ENCODE results near the gene AOPEP.

The AOPEP gene

DNA sequence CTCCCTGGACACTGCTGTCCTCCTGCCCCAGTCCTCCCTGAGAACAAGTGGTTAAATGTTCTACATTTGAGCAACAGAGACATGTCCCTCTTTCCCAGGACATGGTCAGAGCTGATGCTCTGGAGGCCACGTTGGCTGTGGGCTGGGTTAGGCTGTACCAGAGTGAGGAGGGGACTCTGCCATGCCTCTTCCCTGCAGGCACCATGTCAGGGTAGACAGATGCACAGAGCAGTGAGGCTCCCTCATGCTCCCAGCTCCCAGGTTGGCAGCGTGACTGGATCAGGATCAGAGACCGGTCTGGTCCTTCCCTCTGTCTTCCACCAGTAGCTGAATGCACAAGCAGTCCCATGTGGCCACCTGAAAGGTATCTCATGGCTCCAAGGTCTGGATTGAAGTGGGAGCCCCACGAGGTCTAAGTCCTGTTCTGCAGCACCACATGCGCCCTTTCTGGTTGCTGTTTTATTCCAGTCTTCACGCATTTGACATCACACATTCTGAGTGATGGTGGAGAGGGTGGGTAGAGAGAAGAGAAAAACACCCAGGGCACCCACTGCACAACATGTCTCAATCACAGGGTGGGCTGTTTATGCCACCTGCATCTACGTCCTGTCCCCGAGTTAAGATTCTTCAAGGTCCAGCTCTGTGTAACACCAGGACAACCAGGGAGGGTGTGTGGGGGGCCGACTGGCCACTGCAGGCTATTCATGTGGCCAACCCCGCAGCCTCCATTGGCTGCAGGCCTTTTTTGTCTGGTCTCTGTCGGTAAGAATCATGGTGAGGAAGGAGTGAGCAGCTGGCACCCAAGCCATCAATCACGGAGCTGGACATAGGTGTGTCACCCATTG is 386.2 kb downstream of the AOPEP start:
- in situ Hi-C loops (cut with MboI; ENCODE audit: low pct_unique_long_range_greater_than_20kb, low sequenced_read_pairs), result no loop called here
- no peak for DNase-seq

GRCh38 chr9:95115104-95115503 is 388.6 kb downstream of the AOPEP start:
- no peak for DNase-seq
- in situ Hi-C loops (cut with MboI; ENCODE audit: low pct_unique_long_range_greater_than_20kb, low sequenced_read_pairs), result no loop called here

GRCh38 chr9:95116002-95116807 is 389.7 kb downstream of the AOPEP start:
- DNase-seq, result no peak
- in situ Hi-C loops (cut with MboI; ENCODE audit: low pct_unique_long_range_greater_than_20kb, low sequenced_read_pairs), result no loop called here

DNA sequence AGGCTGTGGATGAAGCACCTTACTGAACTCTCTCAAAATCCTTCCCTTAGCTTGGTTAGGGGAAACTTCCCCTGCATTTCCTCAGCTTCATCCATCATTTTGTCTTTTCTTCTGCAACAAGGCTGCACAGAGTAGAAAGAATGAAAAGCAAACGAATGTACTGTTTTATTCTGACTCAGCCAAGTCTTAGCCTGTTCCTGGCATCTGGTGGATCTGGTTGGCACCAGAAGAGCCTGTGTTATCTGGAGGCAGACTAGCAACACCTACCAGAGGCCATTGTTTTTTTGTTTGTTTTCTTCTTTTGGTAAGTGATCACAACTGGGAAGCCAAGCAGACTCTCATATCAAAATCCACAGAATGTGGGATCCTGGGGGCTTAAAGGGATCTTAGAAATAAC is 390.3 kb downstream of the AOPEP start:
- in situ Hi-C loops (cut with MboI; ENCODE audit: low pct_unique_long_range_greater_than_20kb, low sequenced_read_pairs), result no loop called here
- no peak for DNase-seq

DNA sequence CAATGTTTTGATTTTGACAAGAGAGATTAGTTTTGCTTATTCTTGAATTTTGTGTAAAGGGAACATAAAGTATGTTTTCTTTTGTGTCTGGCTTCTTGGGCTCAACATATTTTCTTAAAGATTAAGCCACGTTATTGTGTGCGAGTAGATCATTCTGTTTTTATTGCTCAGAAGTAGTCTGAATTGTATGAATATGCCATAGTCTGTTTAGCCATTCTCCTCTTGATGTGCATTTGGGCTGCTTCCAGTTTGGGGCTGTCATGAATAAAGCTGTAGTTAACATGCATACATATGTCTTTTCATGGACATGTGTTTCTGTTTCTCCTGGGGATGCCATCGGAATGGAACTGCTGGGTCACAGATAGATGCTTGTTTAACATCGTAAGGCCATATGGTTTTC is 392.1 kb downstream of the AOPEP start:
- in situ Hi-C loops (cut with MboI; ENCODE audit: low pct_unique_long_range_greater_than_20kb, low sequenced_read_pairs), result no loop called here
- no peak for DNase-seq

GRCh38 chr9:95120781-95121370 is 394.4 kb downstream of the AOPEP start:
- in situ Hi-C loops (cut with MboI; ENCODE audit: low pct_unique_long_range_greater_than_20kb, low sequenced_read_pairs), result no loop called here
- no peak for DNase-seq

DNA sequence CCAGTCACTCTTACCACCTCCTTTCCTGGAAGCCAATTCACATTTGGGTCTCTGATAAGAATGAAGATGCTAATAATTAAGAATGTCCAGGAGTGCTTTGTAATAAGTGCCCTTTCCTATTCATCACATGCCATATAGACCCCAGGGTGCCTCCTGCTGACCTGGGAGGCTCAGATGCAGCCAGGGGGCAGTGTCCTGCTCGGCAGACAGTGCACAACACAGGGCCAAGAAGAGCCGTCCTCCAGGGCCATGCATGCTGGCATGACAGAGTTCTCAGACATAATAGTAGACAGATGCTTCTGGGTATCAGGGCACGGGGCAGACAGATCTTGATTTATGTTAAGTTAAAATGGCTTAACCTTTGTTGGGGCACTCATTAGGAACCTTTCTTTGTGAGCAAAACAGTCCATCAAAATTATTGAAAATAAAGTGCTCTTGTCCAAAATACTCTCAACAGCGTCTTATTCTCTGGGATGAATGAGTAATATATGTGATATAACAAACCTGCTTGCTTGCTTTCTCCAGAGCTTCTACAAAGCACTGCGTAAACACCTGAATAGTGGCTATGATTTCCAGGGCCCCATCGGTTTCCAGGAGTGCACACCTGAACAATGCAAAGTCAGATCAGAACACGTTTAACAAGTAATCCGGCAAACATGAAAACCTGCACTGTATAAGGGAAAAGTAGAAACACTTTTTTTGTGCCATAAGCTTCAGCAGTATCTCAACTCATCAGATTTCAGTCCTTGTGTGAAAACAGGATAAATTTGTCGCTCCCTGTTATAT is 398.3 kb downstream of the AOPEP start:
- no peak for DNase-seq
- in situ Hi-C loops (cut with MboI; ENCODE audit: low pct_unique_long_range_greater_than_20kb, low sequenced_read_pairs), result loop anchor here (25.0 kb wide), 1 partner anchor 337 kb away; no protein-coding TSS in a partner anchor

DNA sequence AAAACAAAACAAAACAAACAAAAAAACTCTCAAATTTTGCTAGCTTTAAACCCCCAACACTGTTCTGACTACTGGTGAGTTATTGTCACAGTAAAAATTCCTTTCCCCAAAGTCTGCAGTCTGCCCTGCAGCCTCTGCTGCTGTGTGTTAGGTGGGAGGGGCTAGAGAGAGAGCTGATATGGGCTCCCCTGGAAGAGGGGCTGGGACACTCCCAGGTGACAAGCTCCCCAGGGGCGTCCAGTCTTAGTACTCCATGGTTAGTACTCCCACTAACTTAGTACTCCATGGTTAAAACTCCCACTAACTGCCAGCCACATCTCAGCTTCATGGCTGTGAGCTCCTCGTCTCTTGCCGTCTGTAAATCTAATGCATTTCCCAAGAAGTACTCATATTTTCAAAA is 399.2 kb downstream of the AOPEP start:
- DNase-seq, result no peak
- in situ Hi-C loops (cut with MboI; ENCODE audit: low pct_unique_long_range_greater_than_20kb, low sequenced_read_pairs), result loop anchor here (25.0 kb wide), 1 partner anchor 338 kb away; no protein-coding TSS in a partner anchor

- in situ Hi-C loops (cut with MboI; ENCODE audit: low pct_unique_long_range_greater_than_20kb, low sequenced_read_pairs), result loop anchor here (25.0 kb wide), 1 partner anchor 339 kb away; no protein-coding TSS in a partner anchor
- DNase-seq, result no peak
Measured at GRCh38 chr9:95126739-95127138, 400.2 kb downstream of the AOPEP start.

- peak; percentile 69 for DNase-seq
- in situ Hi-C loops (cut with MboI; ENCODE audit: low pct_unique_long_range_greater_than_20kb, low sequenced_read_pairs), result loop anchor here (25.0 kb wide), 1 partner anchor 340 kb away; no protein-coding TSS in a partner anchor
Measured at GRCh38 chr9:95127249-95128176, 401.0 kb downstream of the AOPEP start.

DNA sequence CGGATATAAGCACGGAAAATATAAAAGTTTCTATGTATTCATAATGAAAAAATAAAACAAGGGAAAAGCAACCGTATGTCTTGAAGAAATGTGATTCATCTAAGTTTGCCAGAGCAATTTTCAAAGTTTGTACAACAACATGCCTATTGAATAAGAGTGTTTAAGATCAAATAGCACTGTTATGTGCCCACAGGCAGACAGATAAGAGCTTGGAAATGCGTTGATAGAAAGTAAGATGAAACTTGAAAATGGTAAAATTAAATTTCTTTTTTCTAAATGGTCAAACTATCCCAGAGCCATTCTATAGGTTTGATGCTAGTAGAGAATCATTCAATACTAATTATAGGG is 401.7 kb downstream of the AOPEP start:
- in situ Hi-C loops (cut with MboI; ENCODE audit: low pct_unique_long_range_greater_than_20kb, low sequenced_read_pairs), result loop anchor here (25.0 kb wide), 1 partner anchor 341 kb away; no protein-coding TSS in a partner anchor
- no peak for DNase-seq

GRCh38 chr9:95129476-95130291 is 403.2 kb downstream of the AOPEP start:
- no peak for DNase-seq
- in situ Hi-C loops (cut with MboI; ENCODE audit: low pct_unique_long_range_greater_than_20kb, low sequenced_read_pairs), result loop anchor here (25.0 kb wide), 1 partner anchor 342 kb away; no protein-coding TSS in a partner anchor

DNA sequence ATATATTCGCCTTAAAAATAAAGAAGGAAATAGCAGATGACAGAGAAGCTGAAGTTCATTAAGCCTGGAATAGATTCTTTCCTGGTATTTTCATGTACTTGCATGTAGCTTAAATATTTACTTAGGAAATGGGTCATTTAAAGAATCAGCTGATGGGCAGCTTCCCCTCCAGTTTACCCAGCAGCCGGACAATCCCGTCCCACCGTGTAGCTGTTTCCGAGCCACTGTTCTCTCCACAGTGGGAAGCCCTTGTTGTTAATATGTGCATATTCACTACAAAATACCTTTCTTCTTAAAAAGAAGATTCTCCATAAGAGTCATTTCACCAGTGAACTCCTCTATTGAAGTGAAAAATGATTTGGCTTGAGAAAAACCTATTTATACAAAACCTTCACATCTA is 404.0 kb downstream of the AOPEP start:
- DNase-seq, result no peak
- in situ Hi-C loops (cut with MboI; ENCODE audit: low pct_unique_long_range_greater_than_20kb, low sequenced_read_pairs), result loop anchor here (25.0 kb wide), 1 partner anchor 343 kb away; no protein-coding TSS in a partner anchor

DNA sequence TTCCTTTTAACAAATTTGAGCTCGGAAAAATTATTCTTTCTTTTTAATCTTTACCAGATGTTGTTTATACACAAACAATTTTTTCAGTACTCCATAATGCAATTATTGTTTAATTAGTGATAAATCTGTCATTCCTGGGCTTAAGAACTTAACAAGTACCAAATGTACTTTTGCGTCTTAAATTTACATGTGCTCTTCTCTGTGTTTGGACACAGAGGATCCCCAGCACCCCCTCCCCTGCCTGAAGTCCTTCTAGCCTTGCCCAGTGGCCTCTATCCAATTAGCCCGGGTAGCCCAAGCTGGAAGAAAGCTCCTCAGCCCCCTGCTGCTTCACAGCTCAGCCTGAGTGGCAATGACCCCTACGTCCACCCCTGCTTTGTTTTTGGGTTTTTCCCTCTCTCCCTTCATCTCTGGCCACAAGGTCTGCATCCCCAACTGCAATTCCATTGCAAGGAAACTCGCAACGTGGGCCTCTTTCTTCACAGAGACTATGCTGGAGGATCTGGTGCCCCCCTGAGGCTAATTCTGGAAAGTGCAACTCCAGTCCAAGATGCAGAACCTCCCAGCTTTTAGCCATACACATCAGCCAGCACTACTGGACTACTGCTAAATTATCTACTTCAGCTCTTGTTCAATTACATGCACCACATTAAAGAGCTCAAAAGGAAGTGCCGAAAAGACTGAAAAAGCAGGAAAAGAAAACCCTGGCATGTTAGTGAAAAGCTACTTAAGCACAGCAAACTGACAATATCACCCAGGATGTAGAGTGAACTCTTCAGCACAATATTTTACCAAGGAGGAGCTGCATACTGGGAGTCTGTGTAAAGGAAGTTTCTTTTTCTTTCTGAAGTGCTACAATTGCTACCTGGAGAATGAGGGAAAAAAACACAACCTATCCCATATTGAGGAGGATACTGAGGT is 404.8 kb downstream of the AOPEP start:
- in situ Hi-C loops (cut with MboI; ENCODE audit: low pct_unique_long_range_greater_than_20kb, low sequenced_read_pairs), result loop anchor here (25.0 kb wide), 1 partner anchor 344 kb away; no protein-coding TSS in a partner anchor
- peak; percentile 63 for DNase-seq

GRCh38 chr9:95132366-95133324 is 406.1 kb downstream of the AOPEP start:
- no peak for DNase-seq
- in situ Hi-C loops (cut with MboI; ENCODE audit: low pct_unique_long_range_greater_than_20kb, low sequenced_read_pairs), result loop anchor here (25.0 kb wide), 1 partner anchor 345 kb away; no protein-coding TSS in a partner anchor
